ENCODE data around the gene ANGPTL3. TPM values are rescaled to one million over a fixed set of nuclear protein-coding genes. Genes with fewer than 3 reads are reported as not detected.
A peak's percentile ranks its signal among the peaks of the same experiment; 100 is the strongest.

Gene ANGPTL3
- total and polyA plus RNA-seq, 12 donors: 0.07 to 0.18 TPM; not detected in 10

DNA sequence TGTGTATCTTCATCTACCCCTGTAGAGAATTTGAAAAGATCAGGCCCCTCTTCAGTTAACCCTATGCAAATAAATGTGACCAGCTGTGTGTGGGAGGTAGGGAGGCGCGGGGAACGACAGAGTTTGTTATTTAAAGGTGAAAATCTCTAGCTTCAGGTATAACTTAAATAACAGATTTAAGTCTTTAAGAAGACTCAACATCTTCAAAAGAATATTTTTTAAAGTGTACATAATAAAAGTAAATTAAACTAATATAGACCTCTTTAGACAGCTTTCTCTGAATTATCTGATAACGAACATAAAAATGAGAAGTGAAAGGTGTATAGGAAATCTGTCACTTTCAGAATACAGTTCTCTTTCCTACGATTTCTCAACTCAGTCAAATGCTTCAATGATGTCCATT is 16.0 kb downstream of the ANGPTL3 start:
- no peak for DNase-seq
- Histone ChIP-seq H3K4me3 (no peak overlapping the region), H3K27ac (no peak overlapping the region), H3K27me3 (no peaks in the 10 kb centered on the region), H3K9me3 (replicated peaks in 1 of 3) (no peaks in the 10 kb centered on the region), H3K36me3 (replicated peaks in 1 of 2) (no peaks in the 10 kb centered on the region), H3K4me1 (replicated peaks in 1 of 2) (no peaks in the 10 kb centered on the region)
- TF ChIP-seq POLR2A (IDR thresholded peaks at IDR 0.05): no peak
- TF ChIP-seq, protein P1, sequence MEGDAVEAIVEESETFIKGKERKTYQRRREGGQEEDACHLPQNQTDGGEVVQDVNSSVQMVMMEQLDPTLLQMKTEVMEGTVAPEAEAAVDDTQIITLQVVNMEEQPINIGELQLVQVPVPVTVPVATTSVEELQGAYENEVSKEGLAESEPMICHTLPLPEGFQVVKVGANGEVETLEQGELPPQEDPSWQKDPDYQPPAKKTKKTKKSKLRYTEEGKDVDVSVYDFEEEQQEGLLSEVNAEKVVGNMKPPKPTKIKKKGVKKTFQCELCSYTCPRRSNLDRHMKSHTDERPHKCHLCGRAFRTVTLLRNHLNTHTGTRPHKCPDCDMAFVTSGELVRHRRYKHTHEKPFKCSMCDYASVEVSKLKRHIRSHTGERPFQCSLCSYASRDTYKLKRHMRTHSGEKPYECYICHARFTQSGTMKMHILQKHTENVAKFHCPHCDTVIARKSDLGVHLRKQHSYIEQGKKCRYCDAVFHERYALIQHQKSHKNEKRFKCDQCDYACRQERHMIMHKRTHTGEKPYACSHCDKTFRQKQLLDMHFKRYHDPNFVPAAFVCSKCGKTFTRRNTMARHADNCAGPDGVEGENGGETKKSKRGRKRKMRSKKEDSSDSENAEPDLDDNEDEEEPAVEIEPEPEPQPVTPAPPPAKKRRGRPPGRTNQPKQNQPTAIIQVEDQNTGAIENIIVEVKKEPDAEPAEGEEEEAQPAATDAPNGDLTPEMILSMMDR (IDR thresholded peaks at IDR 0.05): no peak
- 82 to 93% (median 88%) methylated on average over 5 of the region's 5 CpGs for WGBS, 4 donors
- intact Hi-C loops (cut with DNase I): no loop called here

DNA sequence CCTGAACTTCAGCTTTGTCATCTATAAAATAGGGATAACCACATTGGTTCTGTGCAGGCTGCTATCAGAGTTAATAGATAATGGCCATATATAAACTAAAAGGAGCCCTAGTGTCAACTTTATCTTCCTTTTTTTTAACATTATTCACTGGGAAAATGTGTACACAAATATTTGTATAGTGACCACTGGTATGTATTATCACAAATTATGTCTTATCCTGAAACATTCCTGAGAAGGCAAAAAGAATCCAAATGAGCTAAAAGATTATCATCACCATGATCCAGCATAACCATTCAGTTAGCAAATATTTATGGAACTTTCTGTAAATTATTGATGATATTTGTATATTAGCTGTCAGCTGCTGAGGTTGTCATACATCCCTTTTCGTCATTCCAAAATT is 16.6 kb downstream of the ANGPTL3 start:
- Histone ChIP-seq H3K4me1 (replicated peaks in 1 of 2) (no peaks in the 10 kb centered on the region), H3K27me3 (no peaks in the 10 kb centered on the region), H3K9me3 (replicated peaks in 1 of 3) (no peaks in the 10 kb centered on the region), H3K27ac (no peak overlapping the region), H3K36me3 (replicated peaks in 1 of 2) (no peaks in the 10 kb centered on the region), H3K4me3 (no peak overlapping the region)
- WGBS, 4 donors: 89 to 97% (median 93%) methylated on average over 1 of the region's 1 CpG
- intact Hi-C loops (cut with DNase I): no loop called here
- DNase-seq: no peak
- TF ChIP-seq POLR2A (IDR thresholded peaks at IDR 0.05): no peak
- TF ChIP-seq, protein P1 (IDR thresholded peaks at IDR 0.05): no peak

DNA sequence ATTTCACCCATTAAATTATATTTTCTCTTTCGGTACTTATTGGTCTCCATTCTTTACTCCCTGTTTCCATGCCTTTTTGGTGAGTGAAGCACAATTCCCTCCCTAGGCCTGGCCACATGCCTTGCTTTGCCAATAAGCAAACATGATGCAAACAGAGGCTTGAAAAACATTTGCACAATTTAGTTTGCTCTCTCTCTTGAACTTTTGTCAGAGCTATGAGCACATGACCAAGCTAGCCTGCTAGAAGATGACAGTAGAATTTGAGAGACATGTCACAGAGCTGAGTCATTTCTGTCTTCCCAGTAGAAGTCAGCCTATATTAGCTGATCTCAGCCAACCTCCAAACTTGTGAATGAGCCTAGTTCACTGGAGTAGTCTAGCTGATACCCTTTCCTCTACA is 24.6 kb downstream of the ANGPTL3 start:
- TF ChIP-seq, protein P1 (IDR thresholded peaks at IDR 0.05): no peak
- TF ChIP-seq POLR2A (IDR thresholded peaks at IDR 0.05): no peak
- Histone ChIP-seq H3K9me3 (replicated peaks in 1 of 3) (no peaks in the 10 kb centered on the region), H3K4me1 (replicated peaks in 1 of 2) (no peaks in the 10 kb centered on the region), H3K36me3 (replicated peaks in 1 of 2) (no peaks in the 10 kb centered on the region), H3K27me3 (no peaks in the 10 kb centered on the region), H3K27ac (no peak overlapping the region), H3K4me3 (no peak overlapping the region)
- DNase-seq: peak in 6 of 7 donors; percentile 29 to 63 (median 42)
- WGBS, 4 donors: 90 to 100% (median 97%) methylated on average over 1 of the region's 1 CpG
- intact Hi-C loops (cut with DNase I): no loop called here

DNA sequence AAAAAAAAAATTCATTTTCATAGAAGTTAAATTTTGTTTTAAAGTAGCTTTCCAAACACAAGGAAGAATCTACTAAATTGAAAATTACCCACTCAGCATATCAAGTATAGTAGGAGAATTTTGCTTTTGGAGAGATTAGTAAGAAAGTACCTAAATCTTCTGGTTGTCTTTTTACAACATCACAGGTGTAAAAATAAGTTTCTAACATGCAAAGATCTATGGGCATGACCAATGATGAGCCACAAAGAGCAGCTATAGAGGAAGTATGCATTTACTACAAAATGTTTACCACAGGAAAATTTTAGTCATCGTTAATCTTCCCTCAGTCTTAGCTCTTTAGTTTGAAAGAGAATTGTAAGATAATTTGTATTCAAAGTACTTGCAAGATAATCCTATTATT is 28.1 kb downstream of the ANGPTL3 start:
- WGBS, 4 donors: 85 to 93% (median 87%) methylated on average over 1 of the region's 1 CpG
- Histone ChIP-seq H3K4me3 (no peak overlapping the region), H3K4me1 (replicated peaks in 1 of 2) (no peaks in the 10 kb centered on the region), H3K9me3 (replicated peaks in 1 of 3) (no peaks in the 10 kb centered on the region), H3K36me3 (replicated peaks in 1 of 2) (peaks cover 0 to 3% of the 10 kb centered on the region in 2 donors), H3K27me3 (no peaks in the 10 kb centered on the region), H3K27ac (no peak overlapping the region)
- no peak for DNase-seq
- TF ChIP-seq POLR2A (IDR thresholded peaks at IDR 0.05): no peak
- TF ChIP-seq, protein P1 (IDR thresholded peaks at IDR 0.05): no peak
- intact Hi-C loops (cut with DNase I): no loop called here
